Heart right ventricle (tissue), 16 donors: ENCODE results near the gene GRIK2. TPM values are rescaled to one million over a fixed set of nuclear protein-coding genes. Genes with fewer than 3 reads are reported as not detected.

Experiments used
- ATAC-seq, 8 donors: fragments of 200-7000 bp; cut with Tn5 transposase; one replicate each; pipeline ENCODE4 v1.9.1; 2020; ENCODE audit warnings: mild to moderate bottlenecking in 8 of 8, moderate library complexity in 8 of 8, moderate number of reproducible peaks in 1 of 8
- DNase-seq, 2 donors: peaks; one replicate each; pipeline ENCODE4 v3.0.0-alpha.2; 2020
- H3K27ac ChIP-seq, 10 donors: fragments of 200-600 bp; sonication (generic) in 2 of 10; one replicate each; pipeline versions ENCODE4 v1.5.0 to v1.8.0; 2020 to 2022; ENCODE audit warnings: mild to moderate bottlenecking in 3 of 10
- H3K27me3 ChIP-seq, 7 donors: fragments of 200-600 bp; one replicate each; pipeline ENCODE4 v1.8.0; 2021 to 2022; ENCODE audit warnings: mild to moderate bottlenecking in 2 of 7
- H3K36me3 ChIP-seq, 9 donors: fragments of 200-600 bp; sonication (generic) in 1 of 9; one replicate each; pipeline versions ENCODE4 v1.5.0 to v1.8.0; 2020 to 2022; ENCODE audit warnings: mild to moderate bottlenecking in 2 of 9
- H3K4me1 ChIP-seq, 9 donors: fragments of 200-600 bp; sonication (generic) in 1 of 9; one replicate each; pipeline versions ENCODE4 v1.5.0 to v1.8.0; 2020 to 2022; ENCODE audit warnings: mild to moderate bottlenecking in 4 of 9
- H3K4me3 ChIP-seq, 10 donors: fragments of 200-600 bp; sonication (generic) in 2 of 10; one replicate each; pipeline versions ENCODE4 v1.5.0 to v1.8.0; 2020 to 2022; ENCODE audit warnings: mild to moderate bottlenecking in 7 of 10, moderate library complexity in 2 of 10
- H3K9me3 ChIP-seq, 11 donors: fragments of 200-600 bp in 10 of 11; sonication (generic) in 2 of 11; one replicate each; pipeline versions ENCODE4 v1.5.0 to v1.8.0; 2013 to 2022; ENCODE audit warnings: mild to moderate bottlenecking in 2 of 11, control low read depth in 1 of 11, moderate library complexity in 1 of 11
- CTCF ChIP-seq, 9 donors: fragments of 200-600 bp; sonication (generic) in 2 of 9; IDR thresholded peaks; one replicate each; pipeline versions ENCODE4 v1.5.0 to v1.8.0; 2021 to 2022; ENCODE audit warnings: antibody characterized with exemption in 9 of 9, mild to moderate bottlenecking in 5 of 9, moderate library complexity in 1 of 9
- WGBS, 2 donors: extraction: QIAGEN DNeasy Blood & Tissue Kit; methylation state at CpG; one replicate each; pipeline ENCODE4 v1.1.7; 2013; ENCODE audit warnings: inconsistent platforms in 1 of 2; 5-methylcytosine and 5-hydroxymethylcytosine counted together
- intact Hi-C, 10 donors: fragments of 100-400 bp; cut with DNase I; formaldehyde crosslinking; loops; one replicate each; pipeline versions ENCODE4 v1.11.1 to v1.14.2; 2022
- polyA plus RNA-seq, 2 donors: library from polyadenylated mRNA; stranded (reverse); fragments of 200-250 nt; gene quantifications; one replicate each; pipeline ENCODE4 v1.2.3, GENCODE V29; 2013
- total RNA-seq, 10 donors: library from RNA; stranded (reverse); fragmentation: NEBNext Ultra II Directional in 3 of 10; extraction: Animal tissue kit (Norgen Biotek cat#: 25700) in 3 of 10; gene quantifications; one replicate each; pipeline versions ENCODE4 v1.2.1 to v1.2.4, GENCODE V29; 2021 to 2023
- donor health status: Arrhythmogenic right ventricular cardiomyopathy.
- donor health status: ischemic (EF 13 %, LVEDD 7.1; RV severe dilation, severe dysfunction).
- donor health status: healthy with polysubstance abuse.
- donor health status: DM: no; HTN: yes; CAD: no.
- donor health status: DM: no; HTN: no; CAD: no.
- donor health status: ischemic (EF 25% LVEDD 6.9; RV normal size, moderate dysfunction).
- donor health status: ischemic (EF 25% LVEDD 5.7; RV mildly dilated, moderate dysfunction).
- donor health status: healthy.
- donor health status: DM: yes; HTN: yes; CAD: no.
- donor health status: Ischemic cardiomyopathy.
- donor health status: ischemic (EF 35%, LVEDD 5.7; RV mildly dilated, moderate dysfunction).
- donor health status: nonischemic (EF 11% LVEDD 7.7; RV severe dilation, severe dysfunction).
- donor health status: DM: yes; HTN: yes; CAD: no.
- donor health status: PGD.
- donor health status: ischemic (EF 29% LVEDD 5.4; RV normal size, mild dysfunction).
- donor health status: nonischemic (EF 23%, LVEDD 6.1; RV moderate dilation, normal function).

GRIK2 gene
- total and polyA plus RNA-seq, 12 donors, result 0.13 to 7.0 (median 2.5) TPM

GRCh38 chr6:101509536-101509935 is 116.0 kb downstream of the GRIK2 start:
- Histone ChIP-seq H3K4me3 (no peak overlapping the region), H3K36me3 (no peaks in the 10 kb centered on the region), H3K9me3 (no peaks in the 10 kb centered on the region), H3K4me1 (no peaks in the 10 kb centered on the region), H3K27me3 (no peaks in the 10 kb centered on the region), H3K27ac (no peak overlapping the region)
- DNase-seq (no peak), ATAC-seq (no peak)
- intact Hi-C loops, result no loop called here
- TF ChIP-seq CTCF (IDR thresholded peaks at IDR 0.05), result no peak

- H3K9me3 ChIP-seq, result no peaks in the 10 kb centered on the region
- no peak overlapping the region for H3K4me3 ChIP-seq
- H3K4me1 ChIP-seq, result no peaks in the 10 kb centered on the region
- no peak for TF ChIP-seq CTCF (IDR thresholded peaks at IDR 0.05)
- no peaks in the 10 kb centered on the region for H3K27me3 ChIP-seq
- intact Hi-C loops, result no loop called here
- DNase-seq (no peak), ATAC-seq (no peak)
- H3K36me3 ChIP-seq, result no peaks in the 10 kb centered on the region
- WGBS, 2 donors, result 80 to 88% methylated on average over 1 of the region's 1 CpG
- H3K27ac ChIP-seq, result no peak overlapping the region
Observed at GRCh38 chr6:101513181-101513580, 119.7 kb downstream of the GRIK2 start.

DNA sequence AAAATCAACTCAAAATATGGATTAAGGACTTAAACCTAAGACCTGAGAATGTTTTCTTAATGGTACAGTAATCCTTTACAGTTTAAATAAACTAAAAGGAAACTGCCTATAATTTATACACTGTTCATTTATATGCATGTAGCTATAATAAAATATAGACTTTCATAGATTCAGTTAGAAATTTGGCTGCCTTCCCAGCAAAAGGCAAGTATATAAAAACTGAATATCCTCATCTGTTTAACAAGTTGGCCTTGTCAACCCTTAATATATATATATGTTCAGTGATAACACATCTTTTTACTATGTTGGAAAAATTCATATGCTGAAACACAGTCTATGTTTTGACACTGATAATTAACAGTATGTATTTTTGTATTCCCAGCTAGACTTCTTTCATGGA is 123.1 kb downstream of the GRIK2 start:
- H3K27ac ChIP-seq, result no peak overlapping the region
- H3K4me1 ChIP-seq, result no peaks in the 10 kb centered on the region
- intact Hi-C loops, result no loop called here
- ATAC-seq (no peak), DNase-seq (no peak)
- H3K36me3 ChIP-seq, result no peaks in the 10 kb centered on the region
- no peak overlapping the region for H3K4me3 ChIP-seq
- H3K27me3 ChIP-seq, result no peaks in the 10 kb centered on the region
- TF ChIP-seq CTCF (IDR thresholded peaks at IDR 0.05), result no peak
- H3K9me3 ChIP-seq, result no peaks in the 10 kb centered on the region

DNA sequence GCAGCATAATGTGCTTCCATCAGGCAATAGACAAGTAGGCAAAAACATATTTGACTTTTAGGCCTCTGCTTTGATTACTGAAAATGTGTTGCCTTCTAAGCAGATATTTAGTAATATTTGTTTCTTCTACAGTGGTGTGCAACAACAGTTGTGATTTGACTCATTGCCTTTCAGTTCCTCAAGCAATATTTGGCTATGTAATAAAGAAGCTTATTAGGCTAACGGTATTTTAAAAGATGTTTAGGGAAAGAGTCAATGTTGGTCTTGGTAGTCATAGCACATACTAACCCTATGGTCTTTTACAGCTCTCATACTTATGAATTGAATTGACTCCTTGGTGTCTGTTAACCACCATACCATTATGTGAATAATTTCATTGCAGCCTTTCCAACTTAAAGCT is 124.1 kb downstream of the GRIK2 start:
- no peaks in the 10 kb centered on the region for H3K9me3 ChIP-seq
- DNase-seq (no peak), ATAC-seq (no peak)
- 83 to 91% methylated on average over 1 of the region's 1 CpG for WGBS, 2 donors
- intact Hi-C loops, result no loop called here
- H3K4me1 ChIP-seq, result no peaks in the 10 kb centered on the region
- H3K27ac ChIP-seq, result no peak overlapping the region
- H3K27me3 ChIP-seq, result no peaks in the 10 kb centered on the region
- H3K36me3 ChIP-seq, result no peaks in the 10 kb centered on the region
- no peak for TF ChIP-seq CTCF (IDR thresholded peaks at IDR 0.05)
- H3K4me3 ChIP-seq, result no peak overlapping the region

GRCh38 chr6:101522254-101522653 is 128.7 kb downstream of the GRIK2 start:
- WGBS, 2 donors, result 63 to 72% methylated on average over 2 of the region's 2 CpGs
- Histone ChIP-seq H3K27ac (no peak overlapping the region), H3K4me3 (no peak overlapping the region), H3K36me3 (no peaks in the 10 kb centered on the region), H3K4me1 (no peaks in the 10 kb centered on the region), H3K27me3 (no peaks in the 10 kb centered on the region), H3K9me3 (no peaks in the 10 kb centered on the region)
- TF ChIP-seq CTCF (IDR thresholded peaks at IDR 0.05), result no peak
- no peak for ATAC-seq
- no peak for DNase-seq
- intact Hi-C loops, result no loop called here
